Measurements from ENCODE around the gene MYL6.
"Not testable (repeated sequence)": the region's sequence is repeated elsewhere in the genome, so short reads cannot be mapped to it uniquely, and the experiment has no call there.

Gene MYL6

DNA sequence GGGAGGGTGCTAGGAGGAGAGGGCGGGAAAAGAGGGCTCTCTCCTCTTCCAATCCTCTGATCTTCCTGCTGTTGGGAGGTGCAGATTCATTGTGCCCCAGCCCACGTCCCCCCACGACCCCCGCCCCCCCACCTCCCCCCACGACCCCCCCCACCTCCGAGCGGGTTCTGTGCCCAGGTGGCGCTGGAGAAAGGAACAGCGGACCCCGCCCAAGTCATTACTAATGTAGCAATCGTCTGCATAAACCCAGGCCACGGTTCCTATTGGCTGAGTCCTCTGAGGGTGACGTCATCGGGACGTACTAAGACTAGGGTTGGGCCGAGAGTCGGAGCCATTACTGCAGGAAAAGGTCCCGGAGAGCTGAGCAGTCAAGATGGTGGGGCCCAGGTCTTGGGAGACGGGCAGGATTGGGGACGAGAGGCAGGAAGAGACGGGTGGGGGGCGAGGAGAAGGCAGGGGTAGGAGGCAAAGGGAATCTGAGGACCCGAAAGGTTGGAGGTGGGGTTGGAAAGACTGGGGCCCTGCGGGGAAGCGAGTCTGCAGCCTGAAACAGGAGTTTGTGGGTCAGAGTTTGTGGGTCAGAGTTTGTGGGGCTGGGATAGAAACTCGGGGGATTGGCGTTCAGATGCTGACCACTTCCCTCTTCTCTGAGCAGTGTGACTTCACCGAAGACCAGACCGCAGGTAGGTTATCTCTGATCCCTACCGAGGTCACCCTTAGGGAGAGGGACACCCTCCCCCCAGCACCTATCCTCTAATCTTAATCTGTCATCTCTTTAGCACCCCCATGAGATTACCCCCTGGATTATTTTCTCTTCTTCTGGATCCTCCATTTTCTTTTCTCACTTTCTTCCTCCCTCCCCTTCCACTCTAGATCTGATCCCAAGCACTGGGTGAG, at the start of gene MYL6:
MYL6 (plus strand) TSS at position 331 of the 897 bp plus-strand sequence; CDS start at position 374, 43 bp downstream.
- DNase-seq (ENCODE audit: low read depth in 2 of 2), result peak; percentile 79 to 84

GRCh38 chr12:56110571-56110970, 47.6 kb upstream of the MYL6 start:
- DNase-seq (ENCODE audit: low read depth in 2 of 2), result no peak

DNA sequence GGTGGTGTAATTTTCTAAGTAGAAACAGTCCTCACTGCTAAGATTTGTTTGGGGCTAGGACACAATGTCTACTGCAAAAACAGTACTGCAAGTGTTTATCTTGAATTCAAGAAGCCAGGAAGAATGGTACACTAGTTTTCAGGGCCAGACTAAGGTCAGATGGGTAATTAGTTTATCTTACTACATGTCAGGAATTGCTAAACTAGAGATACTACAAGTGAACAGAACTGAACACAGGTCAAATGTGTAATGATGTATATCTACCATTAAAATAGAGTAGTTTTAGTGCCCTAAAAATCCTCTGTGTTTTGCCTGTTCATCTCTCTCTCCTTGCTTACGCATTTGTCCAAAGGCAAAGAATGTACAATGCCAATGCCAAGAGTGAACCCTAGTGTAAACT, 44.1 kb upstream of the MYL6 start:
- no peak for DNase-seq (ENCODE audit: low read depth in 2 of 2)

DNA sequence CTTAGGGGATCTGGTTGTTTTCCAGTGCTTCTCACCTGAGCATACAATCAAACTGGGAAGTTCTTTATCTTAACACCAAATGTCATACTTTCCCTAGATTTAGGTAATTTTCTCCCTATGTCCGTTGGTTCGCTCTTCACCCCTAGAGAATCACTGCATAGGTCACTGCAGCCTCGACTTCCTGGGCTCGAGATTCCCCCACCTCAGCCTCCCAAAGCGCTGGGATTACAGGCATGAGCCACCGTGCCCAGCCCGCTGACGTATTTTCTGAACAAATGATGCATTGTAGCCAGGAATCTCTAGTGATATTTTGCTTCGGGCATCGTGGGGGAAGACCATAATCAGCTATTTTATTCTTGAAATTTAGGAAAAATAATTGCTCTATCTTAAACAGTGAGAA, 42.8 kb upstream of the MYL6 start:
- no peak for DNase-seq (ENCODE audit: low read depth in 2 of 2)

DNA sequence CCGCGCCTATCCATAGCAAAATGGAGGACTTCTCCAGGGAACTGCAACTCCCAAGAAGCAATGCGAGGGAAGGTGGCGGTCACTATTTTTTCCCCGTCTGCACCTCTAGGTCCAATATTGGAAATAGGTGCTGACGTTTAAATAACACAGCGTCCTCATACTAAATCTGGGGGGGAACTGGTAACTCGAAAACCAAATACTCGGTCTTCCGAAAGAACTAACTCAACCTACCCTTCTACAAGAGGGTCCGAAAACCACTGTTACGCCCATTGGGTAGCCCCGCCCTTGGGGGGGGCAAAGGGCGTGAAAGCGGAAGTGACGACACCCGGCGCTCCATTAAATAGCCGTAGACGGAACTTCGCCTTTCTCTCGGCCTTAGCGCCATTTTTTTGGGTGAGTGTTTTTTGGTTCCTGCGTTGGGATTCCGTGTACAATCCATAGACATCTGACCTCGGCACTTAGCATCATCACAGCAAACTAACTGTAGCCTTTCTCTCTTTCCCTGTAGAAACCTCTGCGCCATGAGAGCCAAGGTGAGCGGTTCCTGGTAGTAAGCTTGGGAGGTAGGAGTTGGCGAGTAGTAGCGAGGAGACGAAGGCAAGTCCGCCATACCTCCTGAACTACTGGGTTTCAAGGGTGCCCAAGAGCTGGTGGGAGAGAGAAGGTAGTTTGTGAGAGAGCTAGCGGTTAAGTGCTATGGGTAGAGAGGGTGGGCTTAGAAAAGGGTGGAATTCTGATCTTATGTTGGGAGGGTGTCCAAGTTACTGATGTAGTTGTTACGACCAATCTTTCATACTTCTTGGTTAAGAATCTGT, 41.7 kb upstream of the MYL6 start, which contains the start of gene RPL41:
RPL41 (plus strand) TSS at position 367 of the 815 bp plus-strand sequence.
- peak; percentile 92 to 94 for DNase-seq (ENCODE audit: low read depth in 2 of 2)

GRCh38 chr12:56117082-56117706, 41.0 kb upstream of the MYL6 start:
- DNase-seq (ENCODE audit: low read depth in 2 of 2), result not testable (repeated sequence)

DNA sequence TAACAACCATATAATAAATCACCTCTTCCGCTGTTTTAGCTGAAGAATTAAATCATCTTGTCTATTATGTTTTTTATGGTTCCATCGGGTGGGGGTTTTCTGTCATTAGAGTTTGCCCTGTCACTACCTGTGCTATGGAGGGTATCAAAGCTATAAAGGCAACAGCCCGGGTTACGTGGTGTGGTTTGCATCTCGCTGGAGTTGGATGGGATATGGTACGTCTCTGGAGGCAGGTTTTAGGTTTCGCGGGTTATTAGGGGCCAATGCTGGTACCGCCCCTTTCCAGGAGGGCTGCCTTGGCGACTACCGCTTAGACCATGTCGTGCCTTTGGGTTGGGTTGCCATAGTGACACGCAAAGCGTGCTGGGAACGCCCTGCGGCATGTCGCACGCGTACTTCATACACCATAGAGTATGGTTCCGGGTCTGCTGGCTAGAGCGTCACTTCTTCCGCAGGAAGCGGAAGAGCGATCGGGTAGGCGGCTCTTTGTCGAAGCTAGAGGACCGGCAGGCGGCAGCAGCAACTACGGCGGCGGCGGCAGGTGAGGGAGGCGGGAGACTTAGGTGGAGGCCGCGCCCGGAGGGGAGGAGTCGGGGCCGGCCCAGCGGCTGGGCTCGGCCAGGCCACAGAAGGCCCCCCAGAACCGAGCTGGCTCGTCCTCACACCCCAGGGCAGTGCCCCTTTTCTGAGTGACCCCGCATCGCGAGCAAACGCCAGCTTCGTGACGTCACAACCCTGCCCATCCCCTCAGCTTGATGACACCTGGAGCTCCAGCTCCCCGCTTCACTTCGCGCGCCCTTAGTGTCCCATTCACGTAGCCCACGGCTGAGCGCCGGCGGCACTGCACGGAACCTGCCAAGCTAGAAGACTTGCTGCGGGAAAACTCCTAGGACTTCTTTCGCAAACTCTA, 40.1 kb upstream of the MYL6 start, which contains the start of gene ZC3H10:
ZC3H10 (plus strand) TSS at position 489 of the 910 bp plus-strand sequence. CDS start 2,297 bp downstream, outside the sequence.
- peak; percentile 94 to 96 for DNase-seq (ENCODE audit: low read depth in 2 of 2)

DNA sequence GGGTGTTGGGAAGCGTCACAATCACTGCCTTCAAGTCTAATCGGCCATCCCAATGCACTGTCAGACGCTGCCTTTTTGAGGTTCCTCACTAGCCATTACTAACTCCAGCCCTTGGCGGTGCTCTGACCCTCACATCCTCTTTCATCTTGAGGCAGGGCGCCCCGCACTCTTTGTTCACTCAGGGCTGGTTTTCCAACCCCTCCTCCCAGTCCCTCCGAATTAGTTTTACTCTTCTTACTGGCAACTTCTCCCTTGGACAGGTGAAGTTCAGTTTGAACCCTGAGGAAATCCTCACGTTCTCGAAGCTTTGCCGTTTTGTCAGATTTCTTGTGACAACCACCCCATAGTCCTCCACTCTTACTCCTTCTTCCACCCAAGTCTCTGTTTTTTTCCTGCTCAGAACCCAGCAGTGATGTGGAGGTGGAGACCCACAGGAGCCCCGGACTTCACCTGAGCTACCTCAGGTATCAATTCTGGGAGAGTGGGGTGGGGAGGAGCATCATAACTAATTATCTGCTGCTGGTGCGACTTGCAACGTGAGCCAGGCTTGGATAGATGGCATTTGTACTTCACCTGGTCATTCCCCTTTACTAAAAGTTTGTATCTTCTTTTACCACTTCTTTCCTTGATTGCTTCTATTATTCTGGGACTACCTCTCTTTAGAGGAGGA, 39.3 kb upstream of the MYL6 start:
- no peak for DNase-seq (ENCODE audit: low read depth in 2 of 2)

- DNase-seq (ENCODE audit: low read depth in 2 of 2), result no peak
Measured at GRCh38 chr12:56119361-56119796, 38.8 kb upstream of the MYL6 start.

DNA sequence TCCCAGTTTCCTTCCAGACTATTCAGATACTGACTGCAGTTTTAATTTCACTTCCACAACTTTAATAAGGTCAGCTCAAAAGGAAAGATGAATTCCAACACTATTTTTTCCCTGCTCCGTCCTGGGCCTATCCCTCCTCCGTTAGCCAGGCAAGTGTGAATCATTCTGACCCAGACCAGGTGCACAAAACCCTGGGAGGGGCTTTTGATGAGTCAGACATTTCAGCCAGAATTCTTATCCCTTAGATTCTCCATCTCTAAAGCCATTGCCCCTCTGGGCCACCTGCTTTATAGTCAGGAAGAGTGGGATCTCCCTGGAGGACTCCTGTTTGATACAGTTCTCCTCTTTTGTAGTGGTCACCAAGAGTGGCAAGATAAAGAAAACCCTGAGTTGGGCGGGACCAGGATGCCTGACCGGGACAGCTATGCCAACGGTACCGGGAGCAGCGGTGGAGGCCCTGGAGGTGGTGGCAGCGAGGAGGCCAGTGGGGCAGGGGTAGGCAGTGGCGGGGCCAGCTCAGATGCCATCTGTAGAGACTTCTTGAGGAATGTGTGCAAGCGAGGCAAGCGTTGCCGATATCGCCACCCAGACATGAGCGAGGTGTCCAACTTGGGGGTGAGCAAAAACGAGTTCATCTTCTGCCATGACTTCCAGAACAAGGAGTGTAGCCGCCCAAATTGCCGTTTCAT, 37.9 kb upstream of the MYL6 start:
- no peak for DNase-seq (ENCODE audit: low read depth in 2 of 2)

GRCh38 chr12:56121204-56121870, 36.8 kb upstream of the MYL6 start:
- DNase-seq (ENCODE audit: low read depth in 2 of 2), result no peak

DNA sequence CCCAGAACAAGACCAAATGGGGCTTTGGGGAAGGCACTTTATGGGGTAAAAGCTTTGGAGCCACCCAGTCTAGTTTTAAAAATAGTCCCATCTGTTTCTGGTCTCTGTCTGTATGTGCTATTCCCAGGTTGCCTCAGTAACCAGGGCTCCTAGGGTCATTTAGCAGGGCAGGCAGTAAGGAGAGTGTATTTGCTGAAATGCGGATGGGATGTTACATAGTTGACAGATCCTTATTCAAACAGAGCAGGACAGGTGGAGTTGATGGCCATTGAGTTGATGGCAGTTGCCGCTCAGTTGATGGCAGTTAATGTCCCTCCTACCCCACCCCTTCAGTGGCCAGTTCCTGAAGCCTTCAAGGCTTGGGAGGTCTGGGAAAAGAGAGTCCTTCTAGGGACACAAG, 35.5 kb upstream of the MYL6 start:
- DNase-seq (ENCODE audit: low read depth in 2 of 2), result no peak

DNA sequence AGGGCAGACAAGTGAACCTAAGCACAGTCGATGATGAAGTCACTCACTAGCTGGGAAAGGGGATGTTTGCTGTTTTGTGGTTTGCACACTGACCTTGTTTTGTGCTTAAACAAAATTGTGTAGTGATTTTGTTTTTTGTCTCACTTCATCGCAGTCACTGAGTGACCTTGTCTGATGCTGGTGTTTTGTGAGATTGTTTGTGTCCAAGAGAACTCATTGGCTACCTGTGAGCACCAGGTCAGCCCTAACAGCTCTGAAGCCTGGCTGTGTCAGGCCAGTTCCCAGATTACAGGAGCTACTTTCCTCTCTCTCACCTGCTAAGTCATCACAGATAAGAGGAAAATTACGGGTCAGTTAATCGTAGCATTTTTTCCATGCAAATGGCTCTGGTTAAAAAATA, 34.0 kb upstream of the MYL6 start:
- no peak for DNase-seq (ENCODE audit: low read depth in 2 of 2)

GRCh38 chr12:56126732-56127239, 31.4 kb upstream of the MYL6 start:
- DNase-seq (ENCODE audit: low read depth in 2 of 2), result no peak

DNA sequence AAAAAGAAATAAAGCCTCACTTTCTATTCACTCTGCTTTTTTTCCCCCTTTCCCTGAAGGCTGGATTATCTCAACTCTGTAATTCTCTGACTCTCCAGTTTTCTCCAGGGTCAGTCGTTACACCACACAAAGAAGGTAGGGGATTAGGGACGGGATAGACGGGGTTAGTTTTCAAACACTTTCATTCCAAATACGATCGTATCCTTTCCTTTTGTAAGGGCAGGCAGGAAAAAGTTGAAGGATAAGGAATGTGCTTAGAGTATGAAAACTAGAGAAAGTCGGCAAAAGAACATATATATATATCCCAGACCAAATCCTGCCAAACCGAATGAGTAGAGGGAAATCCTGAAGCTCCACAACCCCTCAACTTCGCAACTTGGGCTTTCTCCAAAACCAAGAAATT, 30.7 kb upstream of the MYL6 start:
- DNase-seq (ENCODE audit: low read depth in 2 of 2), result no peak

GRCh38 chr12:56127888-56128669, 30.1 kb upstream of the MYL6 start, which contains the start of gene ESYT1:
Gene ESYT1, plus strand, starts transcription at chr12:56128267. Its CDS starts 53 bp downstream, at chr12:56128320.
- peak; percentile 87 to 93 for DNase-seq (ENCODE audit: low read depth in 2 of 2)

DNA sequence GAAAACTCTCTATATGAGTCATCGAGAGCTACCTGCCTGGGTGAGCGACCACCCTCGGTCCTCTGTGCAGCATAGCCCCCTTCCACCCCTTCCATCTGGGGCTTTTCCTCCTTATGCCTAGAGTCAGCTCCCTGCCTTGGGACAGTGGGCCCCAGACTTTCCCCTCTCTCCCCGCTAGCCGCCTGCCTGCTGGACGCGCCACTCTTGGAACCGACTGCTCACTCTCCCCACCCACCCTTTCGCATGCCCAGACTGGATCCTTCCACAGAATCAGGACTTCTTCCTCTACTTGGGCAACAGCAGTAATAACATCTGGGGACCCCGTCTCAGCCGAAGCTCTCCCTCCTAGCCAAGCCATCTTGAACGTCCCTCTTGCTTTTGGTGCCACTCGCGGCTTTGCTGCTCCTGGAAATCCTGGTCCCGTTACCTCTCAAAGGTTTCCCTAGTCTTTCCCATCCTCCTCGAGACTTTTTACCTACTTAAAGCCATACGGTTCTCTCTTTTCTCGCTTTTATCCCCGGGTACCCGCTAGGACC, 29.4 kb upstream of the MYL6 start:
- no peak for DNase-seq (ENCODE audit: low read depth in 2 of 2)
